GM23338 (cell line): ENCODE results near the gene WWOX. TPM values are rescaled to one million over a fixed set of nuclear protein-coding genes. Genes with fewer than 3 reads are reported as not detected.

Experiments used
- ATAC-seq: fragments of 200-7000 bp; cut with Tn5 transposase; 3 replicates; pipeline ENCODE4 v1.9.1; 2020
- DNase-seq: peaks from one replicate; pipeline ENCODE4 v3.0.0-alpha.2; 2015; ENCODE audit warnings: low spot score
- H2AFZ ChIP-seq: fragments of 200-600 bp; sonication (generic); 2 replicates; pipeline ENCODE4 v1.8.0; 2016; ENCODE audit warnings: antibody characterized with exemption, mild to moderate bottlenecking, moderate library complexity
- H3F3A ChIP-seq: fragments of 200-600 bp; sonication (generic); replicated peaks from 2 replicates; pipeline ENCODE4 v1.8.0; 2017; ENCODE audit warnings: antibody characterized with exemption, mixed run types, low read depth
- H3K27ac ChIP-seq: fragments of 200-600 bp; sonication (generic); 2 replicates; pipeline ENCODE4 v1.6.1; 2016; ENCODE audit warnings: low read depth
- H3K27me3 ChIP-seq: fragments of 200-600 bp; sonication (generic); 2 replicates; pipeline ENCODE4 v1.8.0; 2016; ENCODE audit warnings: mild to moderate bottlenecking, mixed run types, moderate library complexity; ENCODE audit not compliant: insufficient read depth
- H3K36me3 ChIP-seq: fragments of 200-600 bp; sonication (generic); 2 replicates; pipeline ENCODE4 v1.8.0; 2016; ENCODE audit warnings: mild to moderate bottlenecking; ENCODE audit not compliant: insufficient read depth
- H3K4me1 ChIP-seq: fragments of 200-600 bp; sonication (generic); 2 replicates; pipeline ENCODE4 v1.8.0; 2016; ENCODE audit warnings: mild to moderate bottlenecking, moderate library complexity; ENCODE audit not compliant: insufficient read depth
- H3K4me2 ChIP-seq: fragments of 200-600 bp; sonication (generic); 2 replicates; pipeline ENCODE4 v1.7.1; 2017; ENCODE audit warnings: mixed run types
- H3K4me3 ChIP-seq: fragments of 200-600 bp; sonication (generic); 2 replicates; pipeline ENCODE4 v1.6.1; 2016; ENCODE audit warnings: mixed run types
- H3K79me2 ChIP-seq: fragments of 200-600 bp; sonication (generic); replicated peaks from 2 replicates; pipeline ENCODE4 v1.8.0; 2017; ENCODE audit warnings: mild to moderate bottlenecking; ENCODE audit not compliant: insufficient read depth
- H3K9me2 ChIP-seq: fragments of 200-600 bp; sonication (generic); 2 replicates; pipeline ENCODE4 v1.8.0; 2017; ENCODE audit not compliant: insufficient read depth
- H4K20me1 ChIP-seq: fragments of 200-600 bp; sonication (generic); replicated peaks from 2 replicates; pipeline ENCODE4 v1.8.0; 2017; ENCODE audit warnings: mild to moderate bottlenecking; ENCODE audit not compliant: insufficient read depth
- H3K27ac Mint-ChIP-seq: 2 replicates; pipeline ENCODE4 v1.8.0; 2020; ENCODE audit warnings: inconsistent platforms, mild to moderate bottlenecking, moderate library complexity, mixed read lengths
- H3K27me3 Mint-ChIP-seq: 3 replicates; pipeline ENCODE4 v1.8.0; 2022; ENCODE audit warnings: low read depth, mild to moderate bottlenecking, moderate library complexity, mixed read lengths, inconsistent platforms; ENCODE audit not compliant: insufficient read depth, poor library complexity
- H3K36me3 Mint-ChIP-seq: 3 replicates; pipeline ENCODE4 v1.8.0; 2021; ENCODE audit warnings: low read depth, mild to moderate bottlenecking, inconsistent platforms, moderate library complexity, mixed read lengths
- H3K4me1 Mint-ChIP-seq: 3 replicates; pipeline ENCODE4 v1.8.0; 2020; ENCODE audit warnings: mild to moderate bottlenecking, inconsistent platforms, mixed read lengths
- H3K4me3 Mint-ChIP-seq: 3 replicates; pipeline ENCODE4 v1.8.0; 2021; ENCODE audit warnings: moderate library complexity, mild to moderate bottlenecking, inconsistent platforms, mixed read lengths
- H3K9me3 Mint-ChIP-seq: 3 replicates; pipeline ENCODE4 v1.8.0; 2020; ENCODE audit warnings: moderate library complexity, mild to moderate bottlenecking, inconsistent platforms, mixed read lengths
- CREB1 ChIP-seq: fragments of 250-450 bp; sonication (Bioruptor Pico); IDR thresholded peaks from 2 replicates; pipeline ENCODE4 v1.5.0; 2020; ENCODE audit warnings: low read depth, mild to moderate bottlenecking, moderate library complexity
- EZH2 ChIP-seq: fragments of 200-600 bp; sonication (generic); IDR thresholded peaks from one replicate; pipeline ENCODE4 v1.8.0; 2017; ENCODE audit warnings: antibody characterized with exemption, mild to moderate bottlenecking, low read depth; ENCODE audit not compliant: unreplicated experiment
- EZH2phosphoT487 ChIP-seq: fragments of 200-600 bp; sonication (generic); IDR thresholded peaks from one replicate; pipeline ENCODE4 v1.8.1; 2018; ENCODE audit warnings: antibody characterized with exemption; ENCODE audit not compliant: unreplicated experiment
- JUNB ChIP-seq: IDR thresholded peaks from one replicate; pipeline ENCODE4 v1.6.1; 2016; ENCODE audit warnings: antibody characterized with exemption; ENCODE audit not compliant: unreplicated experiment
- NANOG ChIP-seq: IDR thresholded peaks from 2 replicates; pipeline ENCODE4 v1.6.1; 2016; ENCODE audit warnings: antibody characterized with exemption, borderline replicate concordance
- POLR2AphosphoS5 ChIP-seq: IDR thresholded peaks from 2 replicates; pipeline ENCODE4 v1.6.1; 2016; ENCODE audit warnings: antibody characterized with exemption, low read depth
- REST ChIP-seq: IDR thresholded peaks from one replicate; pipeline ENCODE4 v1.6.1; 2018; ENCODE audit warnings: antibody characterized with exemption; ENCODE audit not compliant: unreplicated experiment
- STAT1 ChIP-seq: IDR thresholded peaks from one replicate; pipeline ENCODE4 v1.6.1; 2016; ENCODE audit warnings: antibody characterized with exemption; ENCODE audit not compliant: unreplicated experiment
- ZNF114 ChIP-seq: fragments of 250-450 bp; sonication (Bioruptor Pico); IDR thresholded peaks from 2 replicates; pipeline ENCODE4 v1.5.0; 2020; ENCODE audit warnings: mild to moderate bottlenecking, moderate library complexity
- ZNF331 ChIP-seq: fragments of 250-450 bp; sonication (Bioruptor Pico); IDR thresholded peaks from 2 replicates; pipeline ENCODE4 v1.5.0; 2020; ENCODE audit warnings: low read depth, mild to moderate bottlenecking, moderate library complexity
- ZNF462 ChIP-seq: fragments of 250-450 bp; sonication (Bioruptor Pico); IDR thresholded peaks from 2 replicates; pipeline ENCODE4 v1.5.0; 2020; ENCODE audit warnings: mild to moderate bottlenecking, moderate library complexity
- polyA plus RNA-seq: library from polyadenylated mRNA; unstranded; fragments of >200 nt; fragmentation: Nextera tagmentation; extraction: Ambion mirVana; gene quantifications from 2 replicates; pipeline ENCODE4 v1.2.1, GENCODE V29; 2016
- total RNA-seq: library from RNA; depleted of rRNA; stranded (reverse); fragments of >200 nt; shearing (Covaris generic); gene quantifications from 2 replicates; pipeline ENCODE4 v1.2.3, GENCODE V29; 2014
- TF ChIP-seq, protein P1 (sequence below): IDR thresholded peaks from 2 replicates; pipeline ENCODE4 v1.6.1; 2016; ENCODE audit warnings: antibody characterized with exemption
- TF ChIP-seq, protein P2 (sequence below), 2 experiments: fragments of 200-600 bp in 1 of 2; sonication (generic) in 1 of 2; conservative IDR thresholded peaks; 2 replicates each; pipeline versions ENCODE4 v1.5.1 to v1.6.1; 2016 to 2017; ENCODE audit warnings: antibody characterized with exemption in 2 of 2, low read depth in 2 of 2, mild to moderate bottlenecking in 2 of 2, moderate library complexity in 1 of 2

Gene WWOX
- total and polyA plus RNA-seq, 2 experiments from 2014 or later, result 10.0 to 19.3 TPM

- Mint-ChIP-seq H3K27me3 (peaks cover 3% of the 10 kb centered on the region), H3K9me3 (no peaks in the 10 kb centered on the region), H3K36me3 (no peaks in the 10 kb centered on the region), H3K4me3 (no peak overlapping the region), H3K4me1 (peaks cover 5% of the 10 kb centered on the region; the same call in 1 of the 3 replicates), H3K27ac (no peak overlapping the region)
- Histone ChIP-seq H3K79me2 (no peaks in the 10 kb centered on the region), H3K4me2 (no peak overlapping the region), H3F3A (no peaks in the 10 kb centered on the region), H3K27me3 (no peaks in the 10 kb centered on the region), H3K9me2 (no peaks in the 10 kb centered on the region), H4K20me1 (no peaks in the 10 kb centered on the region), H3K36me3 (no peaks in the 10 kb centered on the region), H2AFZ (no peak overlapping the region), H3K4me3 (no peak overlapping the region), H3K27ac (no peak overlapping the region), H3K4me1 (peaks cover 7% of the 10 kb centered on the region)
- DNase-seq (no peak), ATAC-seq (no peak)
- TF ChIP-seq CREB1 (no peak), NANOG (no peak), EZH2 (no peak), STAT1 (no peak), JUNB (no peak), EZH2phosphoT487 (no peak), ZNF114 (CRISPR knock-in tag) (no peak), POLR2AphosphoS5 (no peak), ZNF462 (no peak), ZNF331 (CRISPR knock-in tag) (no peak), REST (no peak)
- TF ChIP-seq, protein P1, sequence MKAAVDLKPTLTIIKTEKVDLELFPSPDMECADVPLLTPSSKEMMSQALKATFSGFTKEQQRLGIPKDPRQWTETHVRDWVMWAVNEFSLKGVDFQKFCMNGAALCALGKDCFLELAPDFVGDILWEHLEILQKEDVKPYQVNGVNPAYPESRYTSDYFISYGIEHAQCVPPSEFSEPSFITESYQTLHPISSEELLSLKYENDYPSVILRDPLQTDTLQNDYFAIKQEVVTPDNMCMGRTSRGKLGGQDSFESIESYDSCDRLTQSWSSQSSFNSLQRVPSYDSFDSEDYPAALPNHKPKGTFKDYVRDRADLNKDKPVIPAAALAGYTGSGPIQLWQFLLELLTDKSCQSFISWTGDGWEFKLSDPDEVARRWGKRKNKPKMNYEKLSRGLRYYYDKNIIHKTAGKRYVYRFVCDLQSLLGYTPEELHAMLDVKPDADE, result no peak
- TF ChIP-seq, protein P2, sequence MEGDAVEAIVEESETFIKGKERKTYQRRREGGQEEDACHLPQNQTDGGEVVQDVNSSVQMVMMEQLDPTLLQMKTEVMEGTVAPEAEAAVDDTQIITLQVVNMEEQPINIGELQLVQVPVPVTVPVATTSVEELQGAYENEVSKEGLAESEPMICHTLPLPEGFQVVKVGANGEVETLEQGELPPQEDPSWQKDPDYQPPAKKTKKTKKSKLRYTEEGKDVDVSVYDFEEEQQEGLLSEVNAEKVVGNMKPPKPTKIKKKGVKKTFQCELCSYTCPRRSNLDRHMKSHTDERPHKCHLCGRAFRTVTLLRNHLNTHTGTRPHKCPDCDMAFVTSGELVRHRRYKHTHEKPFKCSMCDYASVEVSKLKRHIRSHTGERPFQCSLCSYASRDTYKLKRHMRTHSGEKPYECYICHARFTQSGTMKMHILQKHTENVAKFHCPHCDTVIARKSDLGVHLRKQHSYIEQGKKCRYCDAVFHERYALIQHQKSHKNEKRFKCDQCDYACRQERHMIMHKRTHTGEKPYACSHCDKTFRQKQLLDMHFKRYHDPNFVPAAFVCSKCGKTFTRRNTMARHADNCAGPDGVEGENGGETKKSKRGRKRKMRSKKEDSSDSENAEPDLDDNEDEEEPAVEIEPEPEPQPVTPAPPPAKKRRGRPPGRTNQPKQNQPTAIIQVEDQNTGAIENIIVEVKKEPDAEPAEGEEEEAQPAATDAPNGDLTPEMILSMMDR (conservative IDR thresholded peaks at IDR 0.05; ENCODE audit: low read depth in 2 of 2), result no peak
Observed at GRCh38 chr16:78348886-78349285, 249.4 kb downstream of the WWOX start.
